Psoas muscle (tissue), 8 donors: ENCODE data around the gene ZNF385B. TPM values are rescaled to one million over a fixed set of nuclear protein-coding genes. Genes with fewer than 3 reads are reported as not detected.
A peak's percentile ranks its signal among the peaks of the same experiment; 100 is the strongest.

Source experiments
- ATAC-seq, 4 donors: fragments of 200-7000 bp; cut with Tn5 transposase; one replicate each; pipeline ENCODE4 v1.9.1; 2020; ENCODE audit warnings: moderate library complexity in 3 of 4, mild to moderate bottlenecking in 2 of 4
- DNase-seq, 2 donors: peaks; one replicate each; pipeline ENCODE4 v3.0.0-alpha.2; 2020
- H3K27ac ChIP-seq: fragments of 200-600 bp; one replicate; pipeline ENCODE4 v1.8.0; 2022
- H3K27me3 ChIP-seq, 3 donors: fragments of 200-600 bp in 1 of 3; one replicate each; pipeline versions ENCODE4 v1.6.1 to v1.8.0; 2013 to 2022; ENCODE audit warnings: low read length in 2 of 3, mild to moderate bottlenecking in 2 of 3, moderate library complexity in 1 of 3; ENCODE audit not compliant: insufficient read depth in 3 of 3
- H3K36me3 ChIP-seq, 2 donors: fragments of 200-600 bp in 1 of 2; one replicate each; pipeline versions ENCODE4 v1.6.1 to v1.8.0; 2013 to 2022; ENCODE audit warnings: low read depth in 1 of 2, mild to moderate bottlenecking in 1 of 2, moderate library complexity in 1 of 2; ENCODE audit not compliant: insufficient read depth in 1 of 2
- H3K4me1 ChIP-seq: fragments of 200-600 bp; one replicate; pipeline ENCODE4 v1.8.0; 2022
- H3K4me3 ChIP-seq: fragments of 200-600 bp; one replicate; pipeline ENCODE4 v1.8.0; 2022; ENCODE audit warnings: mild to moderate bottlenecking
- H3K9me3 ChIP-seq: fragments of 200-600 bp; one replicate; pipeline ENCODE4 v1.8.0; 2022
- WGBS, 3 donors: extraction: QIAGEN DNeasy Blood & Tissue Kit; methylation state at CpG; one replicate each; pipeline versions ENCODE4 v1.1.6 to v1.1.7; 2013; 5-methylcytosine and 5-hydroxymethylcytosine counted together
- intact Hi-C, 2 donors: fragments of 100-400 bp; cut with DNase I; formaldehyde crosslinking; loops; one replicate each; pipeline versions ENCODE4 v1.11.0 to v1.14.2; 2022
- polyA plus RNA-seq, 3 donors: library from polyadenylated mRNA; stranded (reverse); fragments of 200-250 nt; gene quantifications; one replicate each; pipeline ENCODE4 v1.2.3, GENCODE V29; 2013
- total RNA-seq, 4 donors: library from RNA; stranded (reverse); fragmentation: NEBNext Ultra II Directional in 2 of 4; extraction: Animal tissue kit (Norgen Biotek cat#: 25700) in 2 of 4; gene quantifications; one replicate each; pipeline versions ENCODE4 v1.2.1 to v1.2.4, GENCODE V29; 2021 to 2023
- TF ChIP-seq, protein P1 (sequence below): fragments of 200-600 bp; IDR thresholded peaks from one replicate; pipeline ENCODE4 v1.8.0; 2022; ENCODE audit warnings: antibody characterized with exemption
- donor health status: healthy with polysubstance abuse.
- donor health status: DM: no; HTN: no; CAD: no; lungs with moderate emphysema.
- donor health status: Bipolar disorder and iron deficiency.
- donor health status: healthy.
- donor health status: DM: yes; HTN: yes; CAD: no.
- donor health status: DM: no; HTN: no; CAD: no.
- donor health status: DM: no; HTN: no; CAD: no.
- donor health status: DM: yes; HTN: yes; CAD: no.

The ZNF385B gene
- total and polyA plus RNA-seq, 7 donors: 8.8 to 42.9 (median 18.1) TPM

GRCh38 chr2:179443180-179443579, 418.2 kb downstream of the ZNF385B start:
- ATAC-seq: peak in 1 of 4 donors; percentile 24
- WGBS, 3 donors: 65 to 74% (median 66%) methylated on average over 12 of the region's 12 CpGs
- H3K27me3 ChIP-seq: no peaks in the 10 kb centered on the region
- TF ChIP-seq, protein P1, sequence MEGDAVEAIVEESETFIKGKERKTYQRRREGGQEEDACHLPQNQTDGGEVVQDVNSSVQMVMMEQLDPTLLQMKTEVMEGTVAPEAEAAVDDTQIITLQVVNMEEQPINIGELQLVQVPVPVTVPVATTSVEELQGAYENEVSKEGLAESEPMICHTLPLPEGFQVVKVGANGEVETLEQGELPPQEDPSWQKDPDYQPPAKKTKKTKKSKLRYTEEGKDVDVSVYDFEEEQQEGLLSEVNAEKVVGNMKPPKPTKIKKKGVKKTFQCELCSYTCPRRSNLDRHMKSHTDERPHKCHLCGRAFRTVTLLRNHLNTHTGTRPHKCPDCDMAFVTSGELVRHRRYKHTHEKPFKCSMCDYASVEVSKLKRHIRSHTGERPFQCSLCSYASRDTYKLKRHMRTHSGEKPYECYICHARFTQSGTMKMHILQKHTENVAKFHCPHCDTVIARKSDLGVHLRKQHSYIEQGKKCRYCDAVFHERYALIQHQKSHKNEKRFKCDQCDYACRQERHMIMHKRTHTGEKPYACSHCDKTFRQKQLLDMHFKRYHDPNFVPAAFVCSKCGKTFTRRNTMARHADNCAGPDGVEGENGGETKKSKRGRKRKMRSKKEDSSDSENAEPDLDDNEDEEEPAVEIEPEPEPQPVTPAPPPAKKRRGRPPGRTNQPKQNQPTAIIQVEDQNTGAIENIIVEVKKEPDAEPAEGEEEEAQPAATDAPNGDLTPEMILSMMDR: no peak
- H3K4me3 ChIP-seq: no peak overlapping the region
- H3K4me1 ChIP-seq: peaks cover 9% of the 10 kb centered on the region
- no peak overlapping the region for H3K27ac ChIP-seq
- no peaks in the 10 kb centered on the region for H3K9me3 ChIP-seq
- peaks cover 0 to 14% of the 10 kb centered on the region in 2 donors for H3K36me3 ChIP-seq
- intact Hi-C loops: loop anchor here in 1 of 2 donors (5.0 kb wide), 1 partner anchor 226 kb away; no protein-coding TSS in a partner anchor
- no peak for DNase-seq

- ATAC-seq (no peak), DNase-seq (no peak)
- Histone ChIP-seq H3K27ac (no peak overlapping the region), H3K27me3 (no peaks in the 10 kb centered on the region), H3K4me3 (no peak overlapping the region), H3K36me3 (peaks cover 0 to 14% of the 10 kb centered on the region in 2 donors), H3K4me1 (peaks cover 9% of the 10 kb centered on the region), H3K9me3 (no peaks in the 10 kb centered on the region)
- 79 to 89% (median 85%) methylated on average over 1 of the region's 1 CpG for WGBS, 3 donors
- TF ChIP-seq, protein P1: no peak
- intact Hi-C loops: loop anchor here in 1 of 2 donors (5.0 kb wide), 1 partner anchor 225 kb away; no protein-coding TSS in a partner anchor
These were observed 419.2 kb downstream of the ZNF385B start for GRCh38 chr2:179442206-179442605.

DNA sequence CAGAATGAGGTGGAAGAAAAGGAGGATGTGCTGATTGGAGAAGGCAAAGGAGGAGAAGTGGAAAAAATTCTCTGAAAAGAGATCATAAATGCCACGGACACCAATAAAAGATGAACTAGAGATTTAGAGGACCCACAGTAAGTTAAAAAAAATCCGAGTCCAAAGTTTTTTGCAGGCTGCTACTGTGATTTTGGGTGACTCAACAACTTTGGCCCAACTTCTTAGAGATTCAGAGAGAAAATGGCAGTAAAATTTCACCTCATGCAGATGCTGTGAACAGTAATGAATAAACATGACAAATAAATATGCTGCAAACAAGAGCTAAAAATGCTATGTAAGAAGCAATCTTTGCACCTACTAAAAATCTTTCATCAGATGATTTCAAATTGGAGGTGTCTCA, 419.9 kb downstream of the ZNF385B start:
- Histone ChIP-seq H3K27me3 (no peaks in the 10 kb centered on the region), H3K4me1 (peaks cover 9% of the 10 kb centered on the region), H3K4me3 (no peak overlapping the region), H3K9me3 (no peaks in the 10 kb centered on the region), H3K36me3 (peaks cover 0 to 14% of the 10 kb centered on the region in 2 donors), H3K27ac (no peak overlapping the region)
- no peak for DNase-seq
- ATAC-seq: no peak
- WGBS, 3 donors: 72 to 88% (median 73%) methylated on average over 2 of the region's 2 CpGs
- intact Hi-C loops: loop anchor here in 1 of 2 donors (5.0 kb wide), 1 partner anchor 224 kb away; no protein-coding TSS in a partner anchor
- TF ChIP-seq, protein P1: no peak

DNA sequence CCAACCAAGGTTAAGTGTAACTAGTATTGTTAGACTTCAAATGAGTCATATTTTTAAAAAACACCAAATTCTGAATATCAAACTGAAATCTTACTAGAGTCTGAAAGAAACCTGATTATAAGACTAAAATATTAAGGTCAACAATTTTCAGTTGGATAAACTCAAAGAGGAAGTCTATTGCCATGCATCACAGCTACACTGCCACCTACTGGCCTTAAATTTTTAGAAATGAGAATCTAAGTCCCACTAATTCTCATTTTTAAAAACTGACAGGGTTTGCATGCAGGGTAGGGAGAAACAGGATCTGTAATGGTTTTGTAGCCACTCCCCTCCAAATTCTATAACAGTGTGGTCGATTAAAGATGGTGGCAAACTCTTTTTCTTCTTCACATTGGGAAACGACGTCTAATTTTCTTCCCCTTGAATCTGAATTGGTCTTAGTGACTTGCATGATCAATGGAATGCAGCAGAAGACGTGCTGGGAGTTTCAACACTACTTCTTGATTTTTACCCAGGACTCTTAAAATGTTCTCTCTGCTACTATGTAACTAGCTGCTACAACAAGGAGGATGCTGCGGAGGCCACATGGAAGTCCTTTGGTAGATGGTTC, 420.7 kb downstream of the ZNF385B start:
- 70 to 87% (median 85%) methylated on average over 5 of the region's 5 CpGs for WGBS, 3 donors
- Histone ChIP-seq H3K4me1 (peaks cover 9% of the 10 kb centered on the region), H3K27me3 (no peaks in the 10 kb centered on the region), H3K27ac (no peak overlapping the region), H3K9me3 (no peaks in the 10 kb centered on the region), H3K36me3 (peaks cover 0 to 14% of the 10 kb centered on the region in 2 donors), H3K4me3 (no peak overlapping the region)
- no peak for DNase-seq
- ATAC-seq: peak in 1 of 4 donors; percentile 49
- intact Hi-C loops: loop anchor here in 1 of 2 donors (5.0 kb wide), 1 partner anchor 223 kb away; no protein-coding TSS in a partner anchor
- TF ChIP-seq, protein P1: peak; percentile 51
